ENCODE results near the gene ZBTB16. TPM values are rescaled to one million over a fixed set of nuclear protein-coding genes. Genes with fewer than 3 reads are reported as not detected.

The ZBTB16 gene
- total RNA-seq, 1 experiment from 2014 or later: 0.21 TPM

GRCh38 chr11:114051558-114051957 is 8.0 kb upstream of the ZBTB16 start:
- in situ Hi-C loops (cut with HindIII; ENCODE audit: low pct_unique_long_range_greater_than_20kb, low sequenced_read_pairs) (no loop called here), intact Hi-C loops (cut with micrococcal nuclease; ENCODE audit: unreplicated experiment) (no loop called here)
- no peak overlapping the region for H3K27ac ChIP-seq (ENCODE audit: low read length)
- DNase-seq (ENCODE audit: low read depth, low spot score) (no peak), ATAC-seq (no peak)
- no peaks in the 10 kb centered on the region for H3K36me3 ChIP-seq (ENCODE audit: control insufficient read depth, insufficient read depth, low read length)
- TF ChIP-seq TCF7L2 (IDR thresholded peaks at IDR 0.05; ENCODE audit: low read depth, low read length) (no peak), POLR2AphosphoS5 (IDR thresholded peaks at IDR 0.05; ENCODE audit: low read depth, low read length) (no peak), REST (IDR thresholded peaks at IDR 0.05; ENCODE audit: insufficient read depth in 1 of 2, low read depth in 2 of 2, low read length in 1 of 2) (no peak), CTCF (IDR thresholded peaks at IDR 0.05) (no peak), SIN3A (IDR thresholded peaks at IDR 0.05; ENCODE audit: borderline replicate concordance, insufficient read depth, low read depth, low read length) (no peak)
- ChIA-PET CTCF (no interaction called here), POLR2A (no interaction called here)
- peaks cover 7% of the 10 kb centered on the region for H3K27me3 ChIP-seq (ENCODE audit: control insufficient read depth, insufficient read depth, low read length)
- no peak overlapping the region for H3K4me3 ChIP-seq (ENCODE audit: low read depth in 2 of 2, low read length in 2 of 2)
- H3K4me1 ChIP-seq (ENCODE audit: control insufficient read depth, insufficient read depth, low read length): no peaks in the 10 kb centered on the region
- no TSS peak for BruUV-seq (replicated peaks)
- no peaks in the 10 kb centered on the region for H3K9me3 ChIP-seq (ENCODE audit: control insufficient read depth, insufficient read depth, low read depth, low read length)

DNA sequence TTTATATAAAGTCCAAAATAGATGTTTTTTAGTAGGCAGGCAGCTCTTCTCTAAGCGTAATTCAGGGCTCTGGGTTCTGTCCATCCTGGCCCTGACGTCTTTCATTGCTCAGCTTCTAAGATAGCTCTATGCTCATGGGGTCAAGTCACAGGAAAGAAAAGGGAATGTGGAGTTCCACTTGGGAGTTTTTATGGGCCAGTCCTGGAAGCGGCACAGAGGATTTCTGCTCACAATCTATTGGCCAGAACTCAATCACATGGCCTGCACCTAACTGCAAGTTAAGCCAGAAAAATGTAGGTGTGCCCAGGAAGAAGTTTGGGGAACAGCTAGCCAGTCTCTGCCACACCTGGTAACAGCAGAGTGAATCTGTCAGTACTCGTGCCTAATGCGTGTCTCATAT is 7.4 kb upstream of the ZBTB16 start:
- no peaks in the 10 kb centered on the region for H3K4me1 ChIP-seq (ENCODE audit: control insufficient read depth, insufficient read depth, low read length)
- no peaks in the 10 kb centered on the region for H3K9me3 ChIP-seq (ENCODE audit: control insufficient read depth, insufficient read depth, low read depth, low read length)
- DNase-seq (ENCODE audit: low read depth, low spot score) (no peak), ATAC-seq (no peak)
- H3K36me3 ChIP-seq (ENCODE audit: control insufficient read depth, insufficient read depth, low read length): no peaks in the 10 kb centered on the region
- intact Hi-C loops (cut with micrococcal nuclease; ENCODE audit: unreplicated experiment): no loop called here
- ChIA-PET CTCF (no interaction called here), POLR2A (interaction anchor here (0.6 kb wide), 1 partner anchor 18 kb away, joined by 5 read pairs; no protein-coding TSS in a partner anchor)
- in situ Hi-C loops (cut with HindIII; ENCODE audit: low pct_unique_long_range_greater_than_20kb, low sequenced_read_pairs): no loop called here
- TF ChIP-seq CTCF (IDR thresholded peaks at IDR 0.05) (no peak), SIN3A (IDR thresholded peaks at IDR 0.05; ENCODE audit: borderline replicate concordance, insufficient read depth, low read depth, low read length) (no peak), REST (IDR thresholded peaks at IDR 0.05; ENCODE audit: insufficient read depth in 1 of 2, low read depth in 2 of 2, low read length in 1 of 2) (no peak), TCF7L2 (IDR thresholded peaks at IDR 0.05; ENCODE audit: low read depth, low read length) (no peak), POLR2AphosphoS5 (IDR thresholded peaks at IDR 0.05; ENCODE audit: low read depth, low read length) (no peak)
- BruUV-seq (replicated peaks): no TSS peak
- no peak overlapping the region for H3K27ac ChIP-seq (ENCODE audit: low read length)
- peaks cover 13% of the 10 kb centered on the region for H3K27me3 ChIP-seq (ENCODE audit: control insufficient read depth, insufficient read depth, low read length)
- H3K4me3 ChIP-seq (ENCODE audit: low read depth in 2 of 2, low read length in 2 of 2): no peak overlapping the region

All from Panc1 (cell line).